ENCODE data around the gene PRDM2.

PRDM2 gene

GRCh38 chr1:13703128-13703513, 3.1 kb downstream of the PRDM2 start:
- no peak overlapping the region for H3K27ac ChIP-seq
- TF ChIP-seq CTCF (conservative IDR thresholded peaks at IDR 0.05; ENCODE audit: low read depth) = no peak
- CTCF ChIA-PET = no interaction called here
- POLR2A ChIA-PET (ENCODE audit: low non-redundant PET) = no interaction called here
- no peak for DNase-seq (ENCODE audit: low spot score)

DNA sequence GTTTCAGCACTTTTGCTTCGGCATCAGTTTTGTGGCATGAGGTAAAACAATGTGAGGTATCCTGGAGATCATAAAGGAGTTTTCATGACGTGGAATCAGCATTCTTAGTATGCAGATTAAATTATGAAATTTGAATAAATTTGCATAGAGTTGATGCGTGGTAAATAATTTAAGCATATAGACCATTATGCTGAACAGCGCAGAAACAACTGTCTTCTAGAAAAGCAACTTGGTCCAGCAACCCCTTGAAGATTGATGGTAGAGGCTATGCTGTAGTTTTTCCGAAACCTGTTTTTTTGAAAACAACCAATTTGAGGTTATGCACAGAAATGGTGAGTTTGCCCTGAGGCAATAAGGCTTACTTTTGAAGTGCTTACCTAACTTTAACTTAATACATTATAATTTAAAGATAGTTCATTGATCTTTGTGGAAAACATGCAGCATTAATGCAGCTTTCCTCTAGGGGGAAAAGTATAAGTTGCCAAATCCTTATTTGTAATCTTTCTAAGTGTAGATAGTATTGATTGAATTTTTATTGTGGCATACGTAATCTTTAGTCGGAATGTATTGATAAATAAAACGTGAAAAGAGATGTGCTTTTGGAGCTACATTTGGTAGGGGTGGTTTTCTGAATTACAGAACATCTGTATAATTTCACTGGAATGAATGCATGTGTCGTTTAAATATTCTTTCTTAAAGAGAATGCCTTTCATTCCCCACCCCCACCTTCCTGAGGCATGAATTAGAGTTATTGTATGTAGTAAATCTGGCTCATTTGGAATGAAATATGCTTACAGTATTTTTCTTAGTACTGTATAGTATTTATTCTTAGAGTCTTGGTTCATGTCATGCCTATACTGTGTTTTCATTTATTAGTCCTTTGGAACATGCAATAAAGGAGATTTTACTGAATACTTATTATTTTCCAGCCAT, 3.8 kb downstream of the PRDM2 start:
- ChIA-PET POLR2A (ENCODE audit: low non-redundant PET) (no interaction called here), CTCF (interaction anchor here (0.6 kb wide), 1 partner anchor 54 kb away, joined by 5 read pairs; no protein-coding TSS in a partner anchor)
- no peak for DNase-seq (ENCODE audit: low spot score)
- no peak for TF ChIP-seq CTCF (conservative IDR thresholded peaks at IDR 0.05; ENCODE audit: low read depth)
- H3K27ac ChIP-seq = no peak overlapping the region

DNA sequence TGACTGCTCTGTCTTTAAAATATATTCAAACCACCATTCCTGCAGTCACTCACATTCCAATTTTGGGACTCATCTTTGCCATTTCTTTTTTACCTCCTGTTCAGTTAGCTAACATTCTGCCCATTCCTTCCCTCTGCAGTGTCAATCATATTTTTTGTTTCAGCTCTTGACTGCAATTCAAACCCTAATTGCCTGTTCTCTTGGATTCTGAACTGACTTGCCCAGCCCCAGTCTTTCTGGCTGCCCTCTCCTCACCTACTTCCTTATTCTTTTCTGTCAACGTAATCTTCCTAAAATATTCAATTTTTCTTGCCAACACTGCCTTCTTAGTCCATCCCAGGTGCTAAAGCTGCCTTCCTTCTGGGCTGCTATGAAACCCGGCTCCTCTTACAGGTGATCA, 6.1 kb downstream of the PRDM2 start:
- H3K27ac ChIP-seq = no peak overlapping the region
- ChIA-PET POLR2A (ENCODE audit: low non-redundant PET) (interaction anchor here (0.7 kb wide), 1 partner anchor 43 kb away, joined by 5 read pairs; no protein-coding TSS in a partner anchor), CTCF (no interaction called here)
- no peak for DNase-seq (ENCODE audit: low spot score)
- no peak for TF ChIP-seq CTCF (conservative IDR thresholded peaks at IDR 0.05; ENCODE audit: low read depth)

DNA sequence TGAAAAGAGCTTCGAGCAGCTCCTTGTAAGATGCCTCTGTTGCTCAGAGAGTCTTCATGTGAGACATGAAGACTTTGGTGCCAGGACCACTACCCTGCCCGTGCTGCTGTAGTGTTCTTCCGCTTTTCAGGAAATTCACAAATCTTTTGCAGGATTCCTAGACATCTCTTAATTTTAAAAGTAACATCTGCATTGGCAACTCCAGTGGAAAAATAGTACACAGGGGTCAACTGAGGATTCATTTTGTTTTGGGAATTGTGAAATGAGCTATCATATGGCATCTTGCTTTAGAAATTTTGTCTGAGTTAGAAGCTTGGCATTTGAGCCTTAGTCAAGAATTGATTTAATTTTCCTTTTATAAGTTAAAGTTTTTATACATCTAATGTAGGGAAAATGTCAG, 7.2 kb downstream of the PRDM2 start:
- CTCF ChIA-PET = no interaction called here

GRCh38 chr1:13708380-13708982, 8.5 kb downstream of the PRDM2 start:
- DNase-seq (ENCODE audit: low spot score) = no peak
- TF ChIP-seq CTCF (conservative IDR thresholded peaks at IDR 0.05; ENCODE audit: low read depth) = no peak
- ChIA-PET CTCF (interaction anchor here (0.7 kb wide), 1 partner anchor 18 kb away, joined by 3 read pairs; no protein-coding TSS in a partner anchor), POLR2A (ENCODE audit: low non-redundant PET) (interaction anchor here (0.7 kb wide), 1 partner anchor 11 kb away, joined by 3 read pairs; no protein-coding TSS in a partner anchor)
- H3K27ac ChIP-seq = no peak overlapping the region

More for the DNA sequence above, 7.2 kb downstream of the PRDM2 start:
- H3K27ac ChIP-seq = no peak overlapping the region
- POLR2A ChIA-PET (ENCODE audit: low non-redundant PET) = no interaction called here
- TF ChIP-seq CTCF (conservative IDR thresholded peaks at IDR 0.05; ENCODE audit: low read depth) = no peak
- no peak for DNase-seq (ENCODE audit: low spot score)

DNA sequence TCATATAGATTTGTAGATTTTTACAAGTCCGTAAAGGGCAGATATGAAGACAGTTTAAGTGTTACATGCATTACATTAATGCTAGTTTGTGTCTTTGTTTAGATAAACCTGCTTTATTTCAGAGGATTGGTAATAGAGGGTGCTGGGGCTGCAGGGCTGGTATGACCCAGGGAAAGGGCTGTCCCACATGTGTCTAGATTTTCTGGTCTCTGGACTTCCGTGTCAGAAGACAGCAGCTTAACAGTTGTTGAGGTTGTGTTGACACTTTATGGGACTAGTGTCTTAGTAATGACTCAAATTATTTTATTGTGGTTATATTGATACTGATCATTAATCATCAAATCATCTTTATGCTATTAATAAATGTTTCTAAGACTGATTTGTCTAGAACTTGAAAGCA, 10.1 kb downstream of the PRDM2 start:
- TF ChIP-seq CTCF (conservative IDR thresholded peaks at IDR 0.05; ENCODE audit: low read depth) = no peak
- CTCF ChIA-PET = no interaction called here
- no peak overlapping the region for H3K27ac ChIP-seq
- POLR2A ChIA-PET (ENCODE audit: low non-redundant PET) = no interaction called here
- DNase-seq (ENCODE audit: low spot score) = no peak
